IMR-90 (cell line): ENCODE data around the gene RPL12.

Experiments
- BHLHE40 ChIP-seq: fragments of 150-350 bp; IDR thresholded peaks from 2 replicates; pipeline ENCODE4 v1.6.1; 2016; ENCODE audit warnings: mild to moderate bottlenecking, low read depth, low read length
- CHD1 ChIP-seq: IDR thresholded peaks from 2 replicates; pipeline ENCODE4 v1.6.1; 2012; ENCODE audit warnings: low read depth, low read length, improper control_type of control experiment
- CTCF ChIP-seq: conservative IDR thresholded peaks from 2 replicates; pipeline ENCODE4 v1.5.1; 2012; ENCODE audit warnings: mild to moderate bottlenecking, low read depth, low read length, improper control_type of control experiment
- FOS ChIP-seq: fragments of 150-350 bp; IDR thresholded peaks from 2 replicates; pipeline ENCODE4 v1.6.1; 2016; ENCODE audit warnings: low read depth, low read length
- MAZ ChIP-seq: IDR thresholded peaks from 2 replicates; pipeline ENCODE4 v1.6.1; 2012; ENCODE audit warnings: low read depth, mild to moderate bottlenecking, low read length, improper control_type of control experiment, moderate library complexity, borderline replicate concordance
- POLR2A ChIP-seq: IDR thresholded peaks from 2 replicates; pipeline ENCODE4 v1.6.1; 2012; ENCODE audit warnings: mild to moderate bottlenecking, low read depth, low read length
- RAD21 ChIP-seq: IDR thresholded peaks from 2 replicates; pipeline ENCODE4 v1.6.1; 2012; ENCODE audit warnings: low read length, improper control_type of control experiment
- RCOR1 ChIP-seq: IDR thresholded peaks from 2 replicates; pipeline ENCODE4 v1.6.1; 2012; ENCODE audit warnings: mild to moderate bottlenecking, low read length, improper control_type of control experiment; ENCODE audit not compliant: insufficient replicate concordance
- SMC3 ChIP-seq: fragments of 150-350 bp; IDR thresholded peaks from 2 replicates; pipeline ENCODE4 v1.6.1; 2016; ENCODE audit warnings: low read depth, mild to moderate bottlenecking, antibody characterized with exemption, low read length, moderate library complexity

- TF ChIP-seq POLR2A (no peak), CTCF (no peak), RCOR1 (no peak), RAD21 (no peak), BHLHE40 (no peak), FOS (no peak), MAZ (no peak), SMC3 (no peak), CHD1 (no peak)
Observed at GRCh38 chr9:127492616-127493015, 41.4 kb upstream of the RPL12 start.
